GM04503 (cell line): ENCODE data around the gene MAEL.

Experiments used
- DNase-seq: peaks from one replicate; pipeline ENCODE4 v3.0.0-alpha.2; 2012; ENCODE audit warnings: low read depth

MAEL gene

DNA sequence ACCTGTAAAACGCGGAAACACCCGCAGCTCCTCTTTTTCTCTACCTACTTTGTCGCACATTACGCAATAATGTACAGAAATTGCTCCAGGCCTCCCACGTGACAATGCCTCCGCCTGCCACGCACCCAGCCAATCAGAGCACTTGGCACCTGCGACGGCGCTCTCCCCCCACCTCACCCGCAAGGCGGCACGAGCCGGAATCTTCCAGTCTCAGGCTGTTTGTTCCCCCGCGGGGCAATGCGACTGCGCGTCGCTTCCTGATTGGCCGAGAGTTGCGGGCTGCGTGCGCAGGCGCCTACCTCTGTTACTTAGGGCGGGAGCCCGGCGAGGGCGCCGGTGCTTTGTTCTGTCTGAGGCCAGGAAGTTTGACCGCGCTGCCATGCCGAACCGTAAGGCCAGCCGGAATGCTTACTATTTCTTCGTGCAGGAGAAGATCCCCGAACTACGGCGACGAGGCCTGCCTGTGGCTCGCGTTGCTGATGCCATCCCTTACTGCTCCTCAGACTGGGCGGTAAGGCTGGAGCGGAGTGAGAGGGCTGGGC lies at the start of gene MAEL:
Gene MAEL (plus strand): TSS at position 307 of the 542 bp plus-strand sequence. CDS start 73 bp downstream, at position 380.
- no peak for DNase-seq

DNA sequence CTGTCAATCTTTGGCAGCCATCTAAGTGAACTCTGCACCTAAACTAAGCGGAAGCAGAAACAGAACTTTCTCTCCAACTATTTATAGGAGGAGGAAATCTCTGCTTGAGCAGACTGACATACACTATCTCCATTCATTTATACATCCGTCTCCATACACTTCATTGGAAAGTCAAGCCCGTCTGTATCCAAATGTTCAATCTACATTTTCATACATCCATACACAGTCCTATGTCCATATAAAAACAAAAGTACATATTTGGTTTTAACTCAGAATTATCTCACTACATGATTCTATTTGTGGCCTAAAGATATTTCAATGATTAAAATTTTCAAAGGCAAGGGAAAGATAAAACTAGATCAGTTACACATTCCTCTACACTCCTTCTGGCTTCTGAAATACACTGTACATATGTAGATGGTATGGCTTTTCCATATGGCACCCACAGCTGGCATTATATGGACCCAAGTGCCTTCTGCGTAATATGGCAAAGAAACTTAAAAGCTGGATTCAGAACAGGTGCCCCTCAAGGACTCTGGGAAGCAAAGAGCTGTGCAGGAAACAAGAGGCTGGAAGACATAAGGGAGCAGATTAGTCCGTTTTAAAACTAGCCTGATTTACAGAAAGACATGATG lies 49.2 kb upstream of the MAEL start:
- no peak for DNase-seq

DNA sequence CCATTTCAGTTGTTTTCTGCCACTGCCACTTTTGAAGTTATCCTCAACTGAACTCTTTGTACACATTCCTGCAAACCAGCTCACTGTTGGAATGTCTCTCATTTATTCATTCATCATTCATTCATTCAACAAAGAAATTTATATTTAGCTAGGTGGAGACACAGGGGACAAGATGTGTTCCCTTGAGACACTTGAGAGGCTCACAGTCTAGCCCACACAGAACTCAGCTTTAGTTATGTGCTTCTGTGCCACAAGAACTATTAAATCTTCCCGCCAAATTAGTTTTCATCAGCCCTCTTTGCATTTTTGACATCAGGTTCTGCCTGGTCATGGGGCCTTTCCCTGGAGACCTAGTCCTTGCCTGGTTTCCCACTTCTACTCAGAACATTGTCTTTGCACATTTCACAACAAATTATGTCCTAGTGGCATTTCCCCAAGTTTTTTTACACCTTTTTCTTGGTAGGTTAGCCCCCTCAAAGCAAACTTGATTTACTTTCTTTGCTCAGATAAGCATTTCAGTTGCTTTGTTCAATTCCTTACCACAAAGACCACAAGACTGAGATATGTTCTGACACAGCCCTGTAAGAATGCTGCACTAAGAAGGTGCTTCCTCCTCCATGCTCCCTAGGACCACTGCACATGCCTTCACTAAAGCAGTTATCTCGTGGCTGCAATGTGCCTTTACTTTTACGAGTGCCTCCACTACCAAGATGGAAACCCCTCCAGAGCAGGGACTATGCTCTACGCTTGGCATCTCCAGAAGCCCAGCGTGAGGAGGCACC lies 44.7 kb upstream of the MAEL start:
- DNase-seq = no peak

DNA sequence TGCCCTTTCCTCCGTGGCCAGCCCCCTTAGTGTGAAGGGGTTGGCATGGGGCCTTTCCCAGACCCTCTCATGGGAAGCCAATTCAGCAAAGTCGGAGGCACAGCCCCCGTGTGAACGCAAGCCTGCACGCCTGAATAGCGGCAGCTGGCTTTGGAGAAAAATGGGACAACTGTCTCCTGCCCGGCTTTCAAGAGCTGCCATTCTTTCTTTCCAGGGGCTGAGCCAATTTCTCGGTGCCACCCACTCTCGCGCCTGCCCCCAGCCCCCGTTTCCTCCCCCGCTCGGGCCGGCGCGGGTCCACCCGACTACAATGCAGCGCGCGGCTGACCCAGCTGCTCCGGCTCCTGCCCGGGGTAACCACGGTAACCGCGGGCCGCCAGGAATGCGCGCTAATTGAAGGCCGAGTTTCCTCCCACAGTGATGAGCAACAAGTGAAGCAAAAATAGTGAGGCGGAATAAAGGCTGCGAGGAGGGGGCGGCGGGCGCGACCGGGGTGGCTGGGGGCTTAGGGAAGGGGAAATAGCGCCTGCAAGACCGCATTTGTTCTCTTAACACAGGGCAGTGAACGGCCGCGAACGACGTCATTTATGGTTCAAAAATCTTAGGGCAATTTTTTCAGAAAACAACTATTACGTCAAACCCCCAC lies 41.6 kb upstream of the MAEL start:
- DNase-seq = no peak

DNA sequence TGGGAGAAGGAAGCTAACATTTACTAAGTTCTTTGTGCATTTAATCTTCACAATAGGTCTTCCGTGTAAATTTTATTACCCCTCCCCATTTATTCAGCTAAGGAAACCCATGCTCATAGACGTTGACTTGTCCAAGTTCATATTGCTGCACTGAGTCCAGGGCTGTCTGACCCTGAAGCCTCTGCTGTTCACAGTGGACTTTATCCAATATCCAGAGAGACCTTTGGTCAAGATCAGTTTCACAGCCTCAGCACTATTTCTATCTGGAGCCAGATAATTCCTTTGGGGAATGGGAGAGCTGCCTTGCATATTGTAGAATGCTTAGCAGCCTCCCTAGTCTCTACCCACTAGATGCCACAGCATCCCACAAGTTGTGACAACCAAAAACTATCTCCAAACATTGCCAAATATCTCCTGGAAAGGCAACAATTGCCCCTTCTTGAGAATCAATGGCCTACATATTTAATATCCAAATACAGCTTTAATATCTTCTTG lies 40.2 kb upstream of the MAEL start:
- no peak for DNase-seq

DNA sequence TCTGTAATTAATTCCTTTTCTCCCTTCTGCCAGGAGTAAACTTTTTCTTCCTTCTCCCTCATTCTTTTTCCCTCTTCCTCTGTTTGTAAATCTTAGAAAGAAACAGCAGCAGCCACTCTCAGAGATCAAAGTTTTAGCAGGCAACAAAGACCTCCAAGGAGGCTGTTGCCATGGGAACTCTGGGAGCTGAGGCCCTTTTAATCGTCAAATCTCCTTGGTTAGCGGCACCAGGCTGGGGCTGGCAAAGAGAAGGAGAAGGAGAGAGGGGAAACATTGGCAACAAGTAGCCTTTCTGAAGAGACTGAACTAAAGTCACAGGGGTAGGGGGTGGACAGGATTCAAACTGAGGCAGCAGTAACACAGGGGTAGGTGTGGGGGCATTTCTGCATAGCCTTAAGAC lies 38.9 kb upstream of the MAEL start:
- no peak for DNase-seq

DNA sequence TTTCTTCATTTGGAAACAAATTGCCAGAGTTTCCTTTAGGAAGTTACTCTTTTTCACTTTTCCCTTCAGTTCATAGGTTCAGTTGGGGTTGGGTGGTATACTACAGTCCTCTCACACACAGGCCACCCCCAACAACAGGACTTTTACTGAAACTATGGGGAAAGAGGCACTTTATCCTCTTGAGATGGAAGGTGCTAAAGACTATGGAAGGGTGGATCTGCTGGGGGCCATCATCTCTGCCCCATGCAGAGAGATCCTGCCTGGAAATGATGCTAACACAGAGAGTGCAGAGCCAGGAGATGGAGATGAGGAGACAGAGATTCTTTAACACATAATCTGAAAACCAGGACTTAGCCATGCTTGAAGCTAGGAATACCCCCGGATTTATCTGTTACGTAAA lies 38.0 kb upstream of the MAEL start:
- DNase-seq = no peak

DNA sequence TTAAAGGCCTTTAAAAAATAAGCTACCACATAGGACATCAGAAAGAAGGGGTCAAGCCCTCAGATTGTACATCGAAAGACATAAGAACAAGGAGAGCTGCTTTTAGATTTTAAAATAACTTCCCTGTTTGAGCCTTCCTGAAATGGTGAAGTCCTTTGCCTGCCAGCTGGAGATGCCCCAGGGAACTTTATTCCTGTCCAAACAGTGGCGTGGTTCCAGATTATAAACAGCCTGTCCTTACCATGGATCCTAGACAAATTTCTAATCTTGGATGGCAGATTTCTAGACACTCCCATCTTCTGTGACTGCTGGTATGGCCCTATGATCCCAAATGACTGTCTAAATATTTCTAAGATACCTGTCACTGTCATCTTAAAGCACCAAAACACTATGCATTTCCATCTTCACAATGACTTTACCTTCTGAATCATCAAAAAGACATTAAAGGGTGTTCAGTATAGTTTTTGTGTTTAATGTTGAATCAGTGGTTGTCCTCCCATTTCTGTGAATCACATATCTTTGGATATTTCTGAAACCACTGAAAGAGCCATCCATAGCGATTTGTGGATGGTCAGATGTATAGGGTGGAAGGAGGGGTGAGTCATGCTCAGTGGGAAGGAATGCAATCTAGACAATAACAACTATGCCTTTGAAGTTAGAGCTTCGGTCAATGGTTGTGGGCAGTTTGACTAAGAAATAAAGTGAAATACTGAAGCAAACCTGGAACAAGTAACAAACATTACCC lies 36.9 kb upstream of the MAEL start:
- DNase-seq = no peak

DNA sequence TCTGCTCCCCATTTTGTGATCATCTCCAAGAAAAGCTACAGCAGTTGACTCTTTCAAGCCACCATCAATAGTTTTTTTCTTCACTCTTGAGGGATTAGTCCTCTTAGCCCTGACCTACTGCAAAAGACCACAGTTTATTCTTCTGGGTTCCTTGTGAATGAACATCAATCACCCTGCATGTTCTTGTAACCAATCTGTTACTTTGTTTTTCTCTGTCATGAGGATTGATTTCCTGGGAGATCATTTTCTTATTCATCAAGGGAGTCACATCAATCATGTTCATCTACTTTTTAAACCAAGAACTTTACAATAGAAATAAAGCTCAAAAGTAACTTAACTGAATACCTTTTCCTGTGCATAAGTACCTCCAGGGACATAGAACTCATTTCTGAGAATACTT lies 35.6 kb upstream of the MAEL start:
- DNase-seq = no peak

DNA sequence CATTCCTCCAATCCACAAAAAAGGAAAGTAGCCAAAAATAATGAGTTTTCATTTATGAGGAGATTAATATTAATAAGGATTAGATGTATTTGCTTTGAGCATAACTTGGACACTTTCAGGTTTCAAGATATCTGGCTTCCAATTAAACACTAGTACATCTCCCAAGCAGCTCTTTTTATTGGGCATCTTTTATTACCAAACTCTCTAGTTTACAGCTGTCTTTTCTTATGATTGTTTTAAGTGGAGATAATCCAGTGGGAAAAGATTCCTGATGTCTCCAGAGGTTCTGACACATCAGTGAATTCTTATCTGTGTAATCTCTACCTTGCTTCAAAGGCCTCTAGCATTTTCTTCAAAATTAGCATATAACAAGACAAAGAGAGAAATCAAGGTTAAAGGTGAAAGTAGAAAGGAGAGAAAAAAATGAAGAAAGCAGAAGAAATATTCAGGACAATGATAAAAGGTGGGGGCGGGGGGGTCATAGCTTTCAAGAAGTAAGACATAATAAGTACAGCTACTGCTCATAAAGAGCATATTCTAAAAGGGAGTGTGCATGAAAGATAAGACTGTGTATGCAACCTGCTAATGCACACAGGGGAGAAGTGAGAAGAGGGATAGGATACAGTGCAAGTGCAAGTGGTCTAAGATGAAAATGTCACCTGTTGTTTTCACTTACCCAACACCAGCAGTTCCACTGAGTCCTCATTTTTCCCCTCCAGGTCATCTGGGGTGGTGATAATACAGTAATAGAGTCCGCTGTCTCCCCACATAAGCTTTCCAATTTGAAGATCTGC lies 32.8 kb upstream of the MAEL start:
- DNase-seq = no peak

DNA sequence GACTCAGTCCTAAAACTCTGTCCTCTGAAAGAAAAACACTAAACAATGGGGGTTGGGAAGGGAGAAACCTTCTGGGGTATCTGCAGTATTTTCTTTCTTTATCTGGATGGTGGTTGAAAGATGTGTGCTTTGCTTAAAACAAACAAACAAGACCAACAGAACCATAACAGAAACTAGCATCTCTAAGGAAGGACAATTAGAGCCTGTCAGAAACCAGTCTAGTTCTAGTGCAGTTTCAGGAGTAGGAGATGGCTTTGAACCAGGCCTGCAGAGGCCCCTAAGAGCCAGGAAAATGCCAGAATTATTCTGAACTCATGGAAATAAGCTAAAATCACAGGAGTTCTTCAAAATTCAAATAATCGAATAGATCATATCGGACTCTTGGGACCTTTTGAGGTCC lies 32.2 kb upstream of the MAEL start:
- no peak for DNase-seq

DNA sequence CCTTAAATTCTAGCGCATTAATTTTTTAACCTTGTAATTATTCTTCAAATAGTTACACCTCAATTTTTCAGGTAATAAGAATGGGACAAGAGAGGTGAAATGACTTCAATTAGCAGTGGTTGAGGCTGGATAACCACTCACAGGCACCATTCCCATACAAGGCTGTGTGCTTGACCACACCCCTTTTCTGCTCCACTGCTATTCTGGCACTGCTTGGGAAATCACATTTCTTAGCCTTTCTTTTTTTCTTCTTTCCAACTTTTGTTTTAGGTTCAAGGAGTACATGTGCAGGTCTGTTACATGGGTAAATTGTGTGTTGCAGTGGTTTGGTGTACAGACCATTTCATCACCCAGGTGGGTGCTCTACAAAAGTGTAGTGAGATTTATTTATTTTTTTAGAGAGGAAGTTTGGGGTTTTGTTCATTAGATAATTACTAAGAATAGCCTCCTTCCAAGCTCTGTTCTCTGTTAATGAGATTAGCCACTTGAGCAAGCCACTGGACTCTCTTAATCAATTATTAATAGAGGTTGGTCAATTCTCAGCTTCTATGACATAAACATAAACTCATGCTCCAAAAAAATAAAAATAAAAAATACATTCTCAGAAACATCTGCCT lies 28.1 kb upstream of the MAEL start:
- no peak for DNase-seq

DNA sequence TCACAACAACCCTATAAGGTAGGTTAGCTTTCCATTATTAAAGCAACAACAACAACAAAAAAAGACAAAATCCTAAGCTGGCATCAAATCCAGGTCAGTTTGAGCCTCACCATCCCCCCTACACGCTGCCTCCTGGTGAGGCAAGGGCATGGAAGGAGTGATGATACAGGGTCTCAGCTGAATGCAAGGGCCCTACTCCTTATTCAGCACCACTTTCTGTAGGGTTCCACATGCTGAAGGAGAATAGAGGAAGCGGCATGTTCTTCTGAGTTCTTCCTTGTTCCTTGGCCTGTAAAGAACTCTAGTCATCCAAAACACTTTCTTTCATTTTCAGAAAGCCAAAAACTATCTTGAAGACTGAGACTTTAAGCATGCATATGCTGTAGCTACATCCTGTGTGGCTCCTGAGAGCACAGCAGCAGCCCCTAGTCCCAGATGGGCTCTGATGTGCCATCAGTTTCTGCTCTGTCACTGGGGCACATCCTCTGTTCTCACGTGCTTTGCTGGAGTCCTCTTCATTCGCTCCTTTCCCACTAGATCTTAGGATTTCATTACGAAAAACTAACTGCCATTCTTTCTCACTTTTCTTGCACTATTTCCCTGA lies 19.9 kb upstream of the MAEL start:
- DNase-seq = no peak

DNA sequence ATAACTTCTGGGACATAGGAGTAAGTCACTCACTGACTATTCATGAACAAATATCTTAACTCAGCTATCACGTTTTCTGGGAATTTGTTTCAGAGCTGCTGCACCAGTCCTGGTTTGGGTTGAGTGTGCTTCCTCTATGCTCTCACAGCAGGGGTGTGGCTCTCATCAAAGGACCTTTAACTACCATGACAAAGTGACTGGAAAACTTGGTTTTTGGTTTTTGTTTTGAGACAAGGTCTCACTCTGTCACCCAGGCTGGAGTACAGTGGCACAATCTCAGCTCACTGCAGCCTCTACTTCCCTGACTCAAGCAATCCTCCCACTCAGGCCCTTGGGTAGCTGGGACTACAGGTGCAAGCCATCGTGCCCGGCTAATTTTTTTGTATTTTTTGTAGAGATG lies 17.8 kb upstream of the MAEL start:
- DNase-seq = no peak

DNA sequence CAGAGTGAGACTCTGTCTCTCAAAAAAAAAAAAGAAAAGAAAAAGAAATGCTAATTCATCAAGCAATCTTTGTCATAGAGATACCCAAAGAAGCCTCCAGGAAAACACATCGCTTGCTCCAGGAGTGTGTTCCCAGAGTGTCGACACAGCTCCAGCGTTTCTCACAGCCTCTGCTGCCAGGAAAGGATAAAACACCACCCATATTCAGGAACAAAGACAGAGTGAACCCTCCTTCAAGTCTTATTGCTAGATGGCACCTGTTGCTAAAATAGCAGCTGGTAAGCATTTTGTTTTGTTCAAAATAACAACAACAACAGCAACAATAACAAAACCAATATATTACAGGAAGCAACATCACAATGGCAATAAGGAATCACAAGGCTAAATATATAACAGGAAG lies 16.9 kb upstream of the MAEL start:
- no peak for DNase-seq

DNA sequence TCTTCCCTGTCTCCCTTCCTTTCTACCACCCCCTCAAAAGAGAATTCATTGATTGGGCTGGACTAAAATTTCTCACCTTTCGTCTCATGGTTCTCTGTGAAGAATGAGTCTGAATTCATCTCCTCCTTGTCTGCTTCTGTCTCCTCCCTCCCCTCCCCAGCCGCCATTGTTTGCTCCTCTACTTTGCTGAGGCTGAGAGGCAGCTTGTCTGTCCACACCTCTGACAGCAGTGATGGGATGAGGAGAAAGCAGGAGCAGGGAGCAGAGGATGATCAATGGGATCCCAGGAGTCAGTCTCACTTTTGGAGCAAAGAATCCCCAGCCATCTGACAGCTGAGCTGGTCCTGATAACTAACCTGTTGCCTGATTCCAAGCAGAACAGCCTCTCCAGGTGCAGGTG lies 16.3 kb upstream of the MAEL start:
- no peak for DNase-seq

DNA sequence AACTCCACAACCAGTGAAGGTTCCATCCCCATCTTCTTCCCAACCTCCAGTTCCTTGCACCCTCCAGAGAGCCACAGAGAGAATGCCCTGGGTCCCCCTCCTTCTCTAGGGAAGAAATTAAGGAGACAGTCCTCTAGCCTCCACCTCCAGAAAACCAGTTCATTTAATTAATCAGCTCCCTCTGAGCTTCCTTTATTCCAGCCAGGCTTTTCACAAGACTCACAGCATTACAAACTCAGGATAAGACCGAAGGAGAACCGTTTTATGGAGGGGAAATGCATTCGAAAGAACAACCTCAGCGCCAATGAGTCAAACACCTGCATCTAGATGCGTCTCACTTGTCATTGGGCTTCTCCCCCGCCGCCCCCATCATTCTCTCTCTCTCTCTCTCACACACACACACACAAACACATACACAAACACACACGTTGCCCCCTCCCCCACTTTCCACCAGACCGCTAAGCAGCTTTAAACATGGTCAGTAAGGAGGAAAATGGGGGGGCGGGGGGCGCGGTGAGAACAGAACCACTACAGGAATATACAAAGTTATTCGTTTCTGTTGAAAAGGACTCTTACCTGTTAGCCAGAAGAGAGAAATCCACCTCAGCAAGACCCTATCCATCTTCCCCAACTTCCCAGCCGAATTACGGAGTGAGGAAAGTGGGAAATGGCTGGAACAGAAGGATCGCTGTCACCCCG lies 14.3 kb upstream of the MAEL start:
- no peak for DNase-seq

DNA sequence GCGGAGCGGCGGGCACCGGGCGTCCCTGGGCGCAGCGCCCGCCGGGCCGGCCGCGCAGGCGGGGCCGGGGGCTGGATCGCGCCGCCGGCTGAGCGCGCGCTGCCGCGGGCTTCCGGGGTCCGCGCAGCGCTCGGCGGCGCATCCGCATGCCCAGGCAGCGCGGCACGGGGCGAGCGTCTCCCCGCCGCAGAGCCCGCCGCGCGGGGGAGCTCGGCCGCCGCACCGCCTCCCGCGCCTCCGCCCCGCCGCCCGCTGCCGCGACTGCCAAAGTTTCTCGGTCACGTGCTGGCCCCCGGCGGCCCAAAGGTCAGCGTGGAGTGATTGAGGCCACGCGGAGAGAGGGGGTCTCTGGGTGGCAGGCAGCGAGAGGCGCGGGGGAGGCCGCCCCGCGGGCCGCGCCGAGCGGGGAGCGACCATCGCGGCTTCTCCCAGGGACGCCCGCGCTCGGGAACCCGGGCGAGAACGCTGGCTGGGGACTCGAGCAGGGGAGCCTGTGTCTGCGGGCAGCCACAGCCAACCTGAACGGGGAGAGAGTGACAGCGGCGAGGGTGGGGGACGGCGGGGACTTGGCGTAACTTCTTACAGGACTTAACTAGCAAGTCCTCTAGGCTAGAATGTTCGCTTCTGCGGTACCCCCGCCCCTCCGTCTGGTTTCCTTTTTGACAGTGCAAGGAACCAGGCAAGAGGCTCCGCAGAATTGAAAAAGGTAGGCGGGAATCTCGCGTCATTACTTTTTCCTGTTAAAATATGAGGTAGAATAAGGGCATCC lies 13.5 kb upstream of the MAEL start, which contains the start of gene ILDR2:
Gene ILDR2 (minus strand): TSS at position 180 of the 769 bp plus-strand sequence. CDS start 272 bp downstream, outside the sequence.
- DNase-seq = no peak

DNA sequence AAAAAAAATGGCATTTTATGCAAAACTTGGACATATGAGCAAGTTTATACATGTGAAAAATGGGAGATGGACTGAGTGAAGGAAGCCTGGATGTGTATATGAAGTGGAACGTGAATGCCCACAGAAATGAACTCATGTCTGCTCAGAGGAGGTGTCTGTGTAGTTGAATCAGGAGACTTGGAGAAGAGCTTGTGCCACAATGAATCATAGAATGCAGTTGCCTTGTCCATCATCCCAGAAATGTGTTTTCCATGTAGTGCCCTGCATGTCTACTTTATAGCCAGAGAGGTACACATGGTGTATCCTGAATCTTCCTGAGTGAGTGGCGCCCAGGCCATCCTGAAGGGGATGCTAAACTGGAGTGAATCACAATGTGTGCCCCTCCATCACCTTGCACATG lies 11.1 kb upstream of the MAEL start:
- DNase-seq = no peak
